ENCODE measurements around the gene EXOC2.

Gene EXOC2

GRCh38 chr6:518218-518617 is 174.7 kb downstream of the EXOC2 start:
- DNase-seq = no peak

DNA sequence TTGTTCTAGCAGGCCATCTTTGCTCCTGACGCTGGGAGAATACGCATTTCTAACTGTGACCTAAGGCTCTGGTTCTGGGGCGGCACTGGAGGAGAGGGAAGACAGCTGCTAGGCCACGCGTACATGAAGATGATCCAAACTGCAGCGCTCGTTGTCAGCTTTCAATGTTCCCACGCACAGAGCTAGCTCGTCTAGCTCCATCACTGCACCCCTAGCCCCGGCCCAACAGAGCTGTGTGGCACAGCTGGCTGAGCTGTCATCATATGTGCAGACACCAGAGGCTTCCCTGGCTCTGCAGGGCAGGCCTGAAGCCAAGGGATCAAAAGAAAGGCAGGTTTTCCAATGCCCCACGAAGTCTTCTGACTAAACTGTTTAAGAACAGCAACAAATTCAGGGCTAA is 176.7 kb downstream of the EXOC2 start:
- no peak for DNase-seq

DNA sequence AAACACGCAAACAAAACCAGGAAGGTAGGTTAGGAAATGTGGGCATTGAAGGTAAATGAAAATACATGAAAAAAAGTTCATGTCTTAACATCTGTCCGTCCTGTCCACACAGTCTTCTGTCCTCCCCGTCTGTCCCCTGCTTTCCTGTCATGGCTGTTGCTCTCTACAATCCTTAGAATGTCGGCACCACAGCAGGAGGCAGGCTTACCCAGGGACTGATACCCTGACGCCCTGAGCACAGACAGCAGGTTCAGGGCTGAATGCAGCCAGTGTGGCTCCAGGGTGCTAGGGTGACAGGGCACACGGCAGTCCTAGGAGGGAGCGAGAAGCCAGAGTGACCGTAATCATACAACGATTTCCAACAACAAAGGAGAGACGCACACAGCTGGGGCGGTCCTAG is 177.7 kb downstream of the EXOC2 start:
- no peak for DNase-seq

DNA sequence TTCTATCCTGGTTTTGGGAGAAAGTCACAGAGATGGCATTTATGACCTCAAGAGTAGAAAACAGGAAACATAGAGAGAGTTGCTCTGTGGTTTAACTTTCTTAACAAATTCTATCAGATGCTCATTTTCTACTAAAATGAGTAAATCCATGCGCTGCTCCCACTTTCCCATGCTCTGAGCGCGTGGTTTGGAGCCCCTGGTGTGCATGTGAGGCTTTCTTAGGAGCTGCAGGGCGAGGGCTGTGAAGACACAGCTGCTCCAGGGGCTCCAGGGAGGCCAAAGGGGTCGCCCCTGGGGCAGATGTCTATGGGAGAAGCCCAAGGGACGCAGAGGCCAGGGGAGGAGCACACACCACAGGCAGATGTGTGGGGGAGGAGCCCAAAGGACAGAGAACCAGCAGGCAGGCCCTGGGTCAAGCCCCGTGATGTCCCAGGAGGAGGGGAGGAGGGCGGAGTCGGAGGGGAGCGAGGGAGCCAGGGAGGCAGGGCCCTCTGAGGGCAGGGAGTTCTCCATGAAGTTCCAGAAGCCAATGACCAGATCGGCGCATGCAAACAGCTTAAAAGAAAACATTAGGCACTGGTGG is 178.5 kb downstream of the EXOC2 start:
- DNase-seq = peak in 1 of 2 experiments; percentile 58

GRCh38 chr6:513961-514360 is 179.0 kb downstream of the EXOC2 start:
- no peak for DNase-seq

- DNase-seq = no peak
Measured at GRCh38 chr6:513058-513457, 179.9 kb downstream of the EXOC2 start.

GRCh38 chr6:511488-512137 is 181.3 kb downstream of the EXOC2 start:
- no peak for DNase-seq

- no peak for DNase-seq
Measured at GRCh38 chr6:509676-510075, 183.3 kb downstream of the EXOC2 start.

DNA sequence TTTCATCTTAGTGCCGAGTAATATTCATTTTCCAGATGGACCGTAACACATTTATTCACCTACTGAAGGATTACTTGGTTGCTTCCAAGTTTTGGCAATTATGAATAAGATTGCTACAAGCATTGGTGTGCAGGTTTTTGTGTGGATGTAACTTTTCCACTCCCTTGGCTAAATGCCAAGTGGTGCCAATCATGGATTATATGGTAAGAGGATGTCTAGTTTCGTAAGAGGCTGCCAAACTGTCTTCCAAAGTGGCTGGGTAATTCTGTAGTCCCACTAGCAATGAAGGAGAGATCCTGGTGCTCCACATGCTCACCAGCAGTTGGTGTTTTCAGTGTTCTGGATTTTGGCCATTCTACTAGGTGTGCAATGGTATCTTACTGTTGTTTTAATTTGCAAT is 184.3 kb downstream of the EXOC2 start:
- DNase-seq = no peak

DNA sequence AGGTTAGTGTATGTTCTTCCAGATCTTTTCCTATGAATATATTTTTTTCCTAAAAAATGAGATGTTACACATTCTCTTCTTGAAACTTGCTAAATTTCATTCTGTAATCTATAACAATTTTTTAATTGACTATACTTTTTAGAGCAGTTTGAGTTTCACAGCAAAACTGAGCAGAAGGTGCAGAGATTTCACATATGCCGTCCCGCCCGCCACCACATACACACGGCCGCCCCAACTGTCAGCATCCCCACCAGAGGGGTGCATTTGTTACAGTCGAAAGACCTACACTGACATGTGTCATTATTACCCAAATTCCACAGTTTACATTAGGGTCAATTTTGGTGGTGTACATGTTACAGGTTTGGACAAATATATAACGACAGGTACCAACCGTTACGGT is 184.9 kb downstream of the EXOC2 start:
- DNase-seq = no peak

DNA sequence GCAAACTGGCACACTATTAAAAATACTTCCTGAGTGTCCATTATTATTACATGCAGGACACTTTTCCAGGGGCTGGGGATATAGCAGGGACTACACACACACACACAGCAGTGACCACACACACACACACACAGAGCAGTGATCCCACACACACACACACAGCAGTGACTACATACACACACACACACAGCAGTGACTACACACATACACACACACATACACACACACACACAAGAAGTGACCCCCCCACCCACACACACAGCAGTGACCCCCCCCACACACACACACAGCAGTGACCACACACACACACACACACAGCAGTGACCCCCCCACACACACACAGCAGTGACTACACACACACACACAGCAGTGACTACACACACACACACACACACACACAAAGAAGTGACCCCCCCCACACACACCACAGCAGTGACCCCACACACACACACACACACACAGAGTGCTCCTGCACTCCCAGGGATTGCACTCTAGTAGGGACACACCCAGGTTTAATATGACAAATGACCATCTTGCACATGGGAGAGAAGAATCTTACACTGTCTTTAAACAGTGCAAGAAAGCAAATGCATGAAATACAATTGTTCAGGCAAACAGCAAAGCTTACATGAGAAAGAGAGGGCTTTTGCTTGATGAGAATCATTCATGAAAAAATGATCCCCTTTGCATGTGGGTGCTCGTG is 185.9 kb downstream of the EXOC2 start:
- DNase-seq = no peak

DNA sequence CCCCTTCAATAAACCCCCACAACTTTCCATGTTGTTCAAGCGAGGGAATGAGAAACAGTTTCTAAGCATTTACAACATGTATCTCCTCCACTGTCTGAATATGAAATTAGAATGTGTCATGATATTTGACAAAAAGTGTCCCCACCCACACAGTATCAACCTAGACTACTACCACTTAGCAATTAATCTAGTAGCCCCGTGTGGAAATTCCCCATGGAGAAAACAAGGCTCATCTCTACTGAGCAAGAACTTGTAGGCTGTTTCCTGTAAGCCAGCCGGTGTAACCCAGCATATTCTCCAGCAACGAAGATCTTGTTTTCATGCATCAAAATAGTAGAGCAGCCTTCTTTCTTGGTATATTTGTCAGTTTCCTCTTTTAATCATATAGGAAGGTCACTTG is 186.4 kb downstream of the EXOC2 start:
- peak in 1 of 2 experiments; percentile 64 for DNase-seq

GRCh38 chr6:505374-505773 is 187.6 kb downstream of the EXOC2 start:
- DNase-seq = no peak

DNA sequence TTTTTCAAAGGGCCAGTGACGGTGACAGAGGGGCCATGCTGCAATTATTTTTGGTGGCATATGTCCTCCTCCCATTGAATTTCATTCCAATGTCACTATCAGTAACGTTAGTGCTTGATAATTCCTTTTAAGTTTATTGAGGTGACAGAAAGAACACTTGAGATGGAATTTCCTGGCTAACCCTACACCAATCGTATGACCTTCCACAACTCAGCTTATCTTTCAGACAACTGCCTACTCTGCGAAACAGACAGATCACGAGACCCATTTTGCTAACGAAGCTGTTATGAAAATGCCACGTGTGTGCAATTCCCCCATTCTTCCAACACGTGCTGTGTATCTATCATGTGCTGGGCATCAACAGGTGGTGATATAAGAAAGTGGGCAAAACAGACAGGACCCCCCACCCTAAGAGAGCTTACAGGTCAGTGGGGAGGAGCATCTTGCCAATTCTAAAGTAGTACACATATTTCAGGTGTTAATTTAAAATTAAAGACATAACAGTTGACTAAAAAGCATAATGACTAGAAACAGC is 188.4 kb downstream of the EXOC2 start:
- DNase-seq = no peak

- no peak for DNase-seq
Measured at GRCh38 chr6:503610-504362, 189.2 kb downstream of the EXOC2 start.

DNA sequence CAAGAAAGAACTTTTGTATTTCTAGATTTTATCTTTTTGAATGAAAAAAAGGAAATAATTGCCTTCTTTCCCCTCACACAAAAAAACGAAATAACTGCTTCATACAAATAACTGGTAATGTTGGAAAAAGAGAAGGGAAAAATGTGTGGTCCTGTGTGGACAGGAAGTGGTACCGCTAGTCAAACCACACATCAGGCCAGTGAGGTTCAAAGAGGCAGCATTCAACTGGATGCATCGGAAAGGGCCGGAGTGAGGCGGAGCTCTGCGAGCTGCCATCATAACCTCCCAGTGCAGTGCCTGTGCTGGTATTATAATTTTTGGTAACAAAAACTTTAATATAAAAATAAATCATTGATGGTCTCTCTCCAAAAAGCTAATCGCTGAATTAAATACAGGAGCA is 190.2 kb downstream of the EXOC2 start:
- no peak for DNase-seq

DNA sequence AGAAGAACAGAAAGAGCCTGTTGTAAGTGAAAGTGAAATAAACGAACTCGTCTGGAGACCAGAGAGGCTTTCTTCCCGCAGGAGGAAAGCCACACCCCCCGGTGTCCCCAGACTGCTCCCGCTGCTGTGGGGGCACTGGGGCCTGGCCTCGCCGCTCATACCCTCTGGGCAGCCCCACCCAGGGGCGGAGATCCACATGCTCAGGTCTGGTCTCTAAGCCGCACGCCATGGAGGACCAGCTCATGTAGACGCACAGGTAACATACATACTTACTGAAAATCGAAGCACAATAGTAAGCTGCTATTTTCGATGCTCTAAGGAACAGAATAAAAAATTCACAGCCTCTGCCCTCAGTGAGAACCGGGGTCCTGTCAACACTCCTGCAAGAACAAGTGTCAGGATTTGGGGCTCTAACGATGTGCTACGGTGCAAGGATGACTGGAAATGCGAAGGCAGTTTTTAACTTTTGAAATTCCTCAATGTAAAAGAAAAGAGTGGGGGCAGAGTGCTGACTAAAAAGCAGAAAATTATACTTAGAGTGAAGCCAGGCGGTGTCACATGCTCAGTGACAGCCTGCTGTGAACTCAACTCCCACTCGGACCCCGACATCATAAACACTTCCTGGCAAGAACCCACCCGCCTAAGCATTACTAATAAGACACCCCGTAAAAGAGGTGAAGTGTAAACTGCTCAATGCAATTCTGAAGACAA is 190.9 kb downstream of the EXOC2 start:
- peak; percentile 84 to 86 for DNase-seq

- no peak for DNase-seq
Measured at GRCh38 chr6:499617-500016, 193.3 kb downstream of the EXOC2 start.

GRCh38 chr6:498795-499231 is 194.1 kb downstream of the EXOC2 start:
- peak; percentile 76 to 79 for DNase-seq

- no peak for DNase-seq
Measured at GRCh38 chr6:497258-497657, 195.7 kb downstream of the EXOC2 start.

- DNase-seq = no peak
Measured at GRCh38 chr6:496649-497048, 196.3 kb downstream of the EXOC2 start.

DNA sequence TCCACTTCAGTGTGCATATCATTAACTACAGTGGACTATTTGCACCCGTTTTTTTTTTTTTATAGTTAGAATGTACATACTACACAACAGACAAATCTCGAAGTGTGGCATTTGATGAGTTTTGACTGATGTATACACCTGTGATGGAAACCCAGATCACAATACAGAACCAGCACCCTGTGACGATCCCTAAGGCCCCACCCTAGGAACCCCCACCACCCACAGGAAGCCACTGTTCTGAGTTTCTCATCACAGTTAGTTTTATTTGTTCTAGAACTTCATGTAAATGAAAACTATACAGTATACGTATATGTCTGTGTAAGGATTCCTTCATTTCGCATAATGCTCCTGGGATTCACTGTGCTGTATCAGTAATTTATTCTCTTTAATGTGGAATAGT is 198.5 kb downstream of the EXOC2 start:
- peak in 1 of 2 experiments; percentile 36 for DNase-seq

- no peak for DNase-seq
Measured at GRCh38 chr6:493840-494239, 199.1 kb downstream of the EXOC2 start.
